ENCODE results near the gene BCL11B. TPM values are rescaled to one million over a fixed set of nuclear protein-coding genes. Genes with fewer than 3 reads are reported as not detected.
A peak's percentile ranks its signal among the peaks of the same experiment; 100 is the strongest.

Gene BCL11B
- total RNA-seq, 1 donor from 2014 or later: 11.5 TPM

DNA sequence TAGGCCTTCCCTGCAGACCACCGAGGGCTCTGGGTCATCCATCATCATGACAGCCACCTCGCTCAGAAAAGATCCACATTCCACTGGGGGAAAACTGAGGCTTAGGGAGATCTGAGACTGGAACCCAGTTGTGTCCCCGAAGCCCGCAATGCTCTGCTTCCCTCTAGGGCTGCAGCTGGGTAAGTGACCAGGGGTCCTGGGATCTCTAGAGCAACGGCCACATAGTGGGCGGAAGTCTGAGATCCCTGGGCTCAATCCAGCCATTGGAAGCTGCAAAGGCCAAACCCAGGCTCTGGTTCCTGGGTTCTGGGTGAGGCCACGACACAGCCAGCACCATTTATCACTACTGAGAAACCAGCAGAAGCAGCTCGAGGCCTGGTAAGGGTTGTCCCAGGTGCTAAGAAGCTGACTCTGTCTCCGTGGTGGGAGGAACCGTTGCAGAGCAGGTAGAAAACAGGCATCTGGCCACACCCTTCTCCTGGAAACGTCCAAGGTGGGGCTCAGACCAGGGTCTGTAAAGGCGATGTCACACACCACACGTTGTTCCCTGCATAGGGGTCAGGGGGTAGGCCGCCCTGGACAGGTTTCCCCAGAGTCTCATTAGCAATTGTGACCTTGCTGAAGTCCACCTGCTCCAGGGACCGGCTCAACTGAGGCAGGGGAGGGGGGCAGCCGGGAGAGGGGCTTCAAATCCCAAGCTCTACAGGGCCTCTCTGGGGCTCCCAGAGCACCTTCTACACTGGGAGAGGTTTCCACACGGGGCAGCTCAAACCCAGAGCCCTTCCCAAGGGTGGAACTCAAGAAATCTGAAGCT lies 38.6 kb downstream of the BCL11B start:
- no peaks in the 10 kb centered on the region for H3K27me3 ChIP-seq
- DNase-seq (ENCODE audit: extremely low spot score in 2 of 2): no peak
- H3K27ac ChIP-seq: peak overlapping the region; percentile 13
- H3K4me1 ChIP-seq: peaks cover 57% of the 10 kb centered on the region
- H3K36me3 ChIP-seq: no peaks in the 10 kb centered on the region
- no peak overlapping the region for H3K4me3 ChIP-seq
- intact Hi-C loops (cut with DNase I): no loop called here
- TF ChIP-seq, protein P1, sequence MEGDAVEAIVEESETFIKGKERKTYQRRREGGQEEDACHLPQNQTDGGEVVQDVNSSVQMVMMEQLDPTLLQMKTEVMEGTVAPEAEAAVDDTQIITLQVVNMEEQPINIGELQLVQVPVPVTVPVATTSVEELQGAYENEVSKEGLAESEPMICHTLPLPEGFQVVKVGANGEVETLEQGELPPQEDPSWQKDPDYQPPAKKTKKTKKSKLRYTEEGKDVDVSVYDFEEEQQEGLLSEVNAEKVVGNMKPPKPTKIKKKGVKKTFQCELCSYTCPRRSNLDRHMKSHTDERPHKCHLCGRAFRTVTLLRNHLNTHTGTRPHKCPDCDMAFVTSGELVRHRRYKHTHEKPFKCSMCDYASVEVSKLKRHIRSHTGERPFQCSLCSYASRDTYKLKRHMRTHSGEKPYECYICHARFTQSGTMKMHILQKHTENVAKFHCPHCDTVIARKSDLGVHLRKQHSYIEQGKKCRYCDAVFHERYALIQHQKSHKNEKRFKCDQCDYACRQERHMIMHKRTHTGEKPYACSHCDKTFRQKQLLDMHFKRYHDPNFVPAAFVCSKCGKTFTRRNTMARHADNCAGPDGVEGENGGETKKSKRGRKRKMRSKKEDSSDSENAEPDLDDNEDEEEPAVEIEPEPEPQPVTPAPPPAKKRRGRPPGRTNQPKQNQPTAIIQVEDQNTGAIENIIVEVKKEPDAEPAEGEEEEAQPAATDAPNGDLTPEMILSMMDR (IDR thresholded peaks at IDR 0.05): no peak
- TF ChIP-seq POLR2AphosphoS5 (IDR thresholded peaks at IDR 0.05; ENCODE audit: insufficient read depth in 1 of 2, low read depth in 1 of 2) (no peak), POLR2A (IDR thresholded peaks at IDR 0.05) (no peak)
- H3K9me3 ChIP-seq: no peaks in the 10 kb centered on the region

DNA sequence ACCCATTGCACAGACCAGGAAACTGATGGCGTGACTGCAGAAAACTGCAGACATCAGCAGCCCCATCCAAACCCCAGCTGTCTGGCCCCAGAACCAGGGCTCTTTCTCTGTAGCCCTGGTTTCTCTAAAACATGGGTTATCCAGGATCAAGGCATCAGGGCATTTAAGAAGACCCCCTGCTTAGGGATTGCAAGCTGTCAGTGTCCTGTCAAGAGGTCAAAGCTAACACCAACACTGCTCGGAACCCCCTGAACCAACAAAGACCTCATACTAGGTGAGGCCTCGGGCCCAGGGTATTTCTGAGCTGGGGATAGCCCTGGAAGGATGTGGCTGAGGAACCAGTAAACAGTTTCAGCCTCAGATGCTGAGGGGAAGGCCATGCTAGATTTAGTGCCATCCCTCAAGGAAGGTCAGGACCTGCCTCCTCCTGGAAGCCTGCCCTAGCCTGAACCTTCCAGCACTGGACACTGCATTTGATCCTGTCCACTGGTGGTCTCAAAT lies 39.2 kb downstream of the BCL11B start:
- Histone ChIP-seq H3K4me1 (peaks cover 57% of the 10 kb centered on the region), H3K4me3 (no peak overlapping the region), H3K27me3 (no peaks in the 10 kb centered on the region), H3K9me3 (no peaks in the 10 kb centered on the region), H3K36me3 (no peaks in the 10 kb centered on the region), H3K27ac (no peak overlapping the region)
- TF ChIP-seq, protein P1 (IDR thresholded peaks at IDR 0.05): no peak
- no peak for TF ChIP-seq POLR2A (IDR thresholded peaks at IDR 0.05)
- TF ChIP-seq POLR2AphosphoS5 (IDR thresholded peaks at IDR 0.05; ENCODE audit: insufficient read depth in 1 of 2, low read depth in 1 of 2): no peak
- intact Hi-C loops (cut with DNase I): no loop called here
- DNase-seq (ENCODE audit: extremely low spot score in 2 of 2): no peak

DNA sequence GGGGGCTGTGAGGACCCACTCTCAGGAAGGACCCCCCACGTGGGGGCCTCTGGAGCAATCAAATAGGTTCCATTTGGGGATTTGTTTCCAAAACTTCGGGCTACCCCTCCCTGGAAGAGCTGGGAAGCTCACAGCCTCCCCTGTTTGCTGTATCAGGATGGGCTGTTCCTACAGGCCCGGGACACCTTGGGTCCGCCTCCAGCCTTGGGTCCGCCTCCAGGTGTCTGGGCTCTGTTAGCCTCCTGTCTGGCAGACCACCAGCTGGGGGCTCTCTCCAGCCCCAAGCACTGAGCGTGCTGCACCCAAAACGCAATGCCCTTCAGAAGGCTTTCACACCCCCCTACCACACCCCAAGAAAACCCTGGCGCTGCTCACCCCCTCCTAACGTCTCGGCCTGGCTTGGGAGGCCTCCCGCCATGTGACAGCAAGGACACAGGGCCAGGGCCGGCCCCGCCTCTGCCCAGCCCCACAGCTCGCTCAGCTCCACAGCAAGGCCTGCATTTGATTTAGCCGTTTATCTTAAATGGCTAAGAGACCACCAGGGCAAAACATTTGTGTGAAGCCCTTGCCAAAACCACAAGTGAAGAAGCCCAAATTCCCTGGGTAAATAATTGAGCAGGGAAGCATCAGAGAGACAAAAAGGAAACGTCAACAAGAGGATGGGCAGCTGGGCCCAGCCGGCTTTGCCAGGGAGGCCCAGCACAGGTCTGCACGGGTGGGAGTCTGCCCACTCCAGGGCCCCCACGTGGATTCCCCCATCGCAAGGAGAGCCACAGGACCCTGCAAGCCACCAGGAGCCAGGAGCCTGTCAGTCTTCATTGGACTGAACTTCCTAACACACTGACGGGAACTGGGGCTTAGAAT lies 39.9 kb downstream of the BCL11B start:
- TF ChIP-seq POLR2AphosphoS5 (IDR thresholded peaks at IDR 0.05; ENCODE audit: insufficient read depth in 1 of 2, low read depth in 1 of 2) (no peak), POLR2A (IDR thresholded peaks at IDR 0.05) (no peak)
- TF ChIP-seq, protein P1 (IDR thresholded peaks at IDR 0.05): no peak
- peak overlapping the region; percentile 47 for H3K27ac ChIP-seq
- H3K9me3 ChIP-seq: no peaks in the 10 kb centered on the region
- intact Hi-C loops (cut with DNase I): no loop called here
- H3K27me3 ChIP-seq: no peaks in the 10 kb centered on the region
- no peak for DNase-seq (ENCODE audit: extremely low spot score in 2 of 2)
- no peak overlapping the region for H3K4me3 ChIP-seq
- no peaks in the 10 kb centered on the region for H3K36me3 ChIP-seq
- H3K4me1 ChIP-seq: peaks cover 57% of the 10 kb centered on the region

DNA sequence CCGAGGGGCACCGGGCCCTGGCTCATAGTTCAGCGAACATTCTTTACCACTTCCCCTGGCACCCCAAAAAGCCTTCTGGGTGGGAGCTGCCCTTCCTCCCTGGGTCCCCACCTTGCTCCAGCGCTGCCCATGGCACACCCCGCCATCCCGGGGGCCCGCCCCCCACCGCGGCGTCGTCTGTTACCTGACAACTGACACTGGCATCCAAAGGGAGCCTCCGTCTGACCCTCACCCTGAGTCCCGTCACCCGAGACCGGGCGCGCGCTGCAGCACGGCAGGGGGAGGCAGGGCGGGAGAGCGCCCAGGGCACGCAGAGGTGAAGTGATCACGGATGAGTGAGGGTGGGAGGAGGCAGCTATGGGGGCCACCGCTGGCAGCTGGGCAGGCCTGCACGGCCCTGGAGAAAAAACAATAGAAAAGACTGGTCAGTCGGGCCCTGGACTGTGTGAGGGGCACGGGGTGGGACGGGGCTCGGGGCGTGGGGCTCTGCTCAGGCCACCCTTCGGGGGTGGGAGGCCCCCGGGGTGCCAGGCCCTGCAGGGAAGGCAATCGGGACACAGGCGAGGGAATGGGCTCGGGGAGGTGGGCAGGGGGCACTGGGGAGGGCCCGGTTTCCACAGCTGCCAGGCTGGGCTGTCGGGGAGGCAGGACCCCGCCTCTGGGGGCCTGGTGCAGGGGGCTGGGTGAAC lies 40.7 kb downstream of the BCL11B start:
- no peak for DNase-seq (ENCODE audit: extremely low spot score in 2 of 2)
- Histone ChIP-seq H3K4me1 (peaks cover 57% of the 10 kb centered on the region), H3K27me3 (no peaks in the 10 kb centered on the region), H3K9me3 (no peaks in the 10 kb centered on the region), H3K36me3 (no peaks in the 10 kb centered on the region), H3K4me3 (no peak overlapping the region), H3K27ac (peak overlapping the region; percentile 47)
- intact Hi-C loops (cut with DNase I): no loop called here
- TF ChIP-seq POLR2A (IDR thresholded peaks at IDR 0.05) (no peak), POLR2AphosphoS5 (IDR thresholded peaks at IDR 0.05; ENCODE audit: insufficient read depth in 1 of 2, low read depth in 1 of 2) (no peak)
- TF ChIP-seq, protein P1 (IDR thresholded peaks at IDR 0.05): no peak

Data from vagina (tissue), 2 donors.